M059J (cell line): ENCODE results near the gene CACNA1F. TPM values are rescaled to one million over a fixed set of nuclear protein-coding genes. Genes with fewer than 3 reads are reported as not detected.
"Not testable (repeated sequence)": the region's sequence is repeated elsewhere in the genome, so short reads cannot be mapped to it uniquely, and the experiment has no call there.

Experiments
- DNase-seq: peaks from one replicate; pipeline ENCODE4 v3.0.0-alpha.2; 2012; ENCODE audit warnings: low read depth
- total RNA-seq: library from RNA; depleted of rRNA; stranded (reverse); fragments of >200 nt; shearing (Covaris generic); gene quantifications from 2 replicates; pipeline ENCODE4 v1.2.3, GENCODE V29; 2014

The CACNA1F gene
- total RNA-seq, 1 experiment from 2014 or later, result not detected

DNA sequence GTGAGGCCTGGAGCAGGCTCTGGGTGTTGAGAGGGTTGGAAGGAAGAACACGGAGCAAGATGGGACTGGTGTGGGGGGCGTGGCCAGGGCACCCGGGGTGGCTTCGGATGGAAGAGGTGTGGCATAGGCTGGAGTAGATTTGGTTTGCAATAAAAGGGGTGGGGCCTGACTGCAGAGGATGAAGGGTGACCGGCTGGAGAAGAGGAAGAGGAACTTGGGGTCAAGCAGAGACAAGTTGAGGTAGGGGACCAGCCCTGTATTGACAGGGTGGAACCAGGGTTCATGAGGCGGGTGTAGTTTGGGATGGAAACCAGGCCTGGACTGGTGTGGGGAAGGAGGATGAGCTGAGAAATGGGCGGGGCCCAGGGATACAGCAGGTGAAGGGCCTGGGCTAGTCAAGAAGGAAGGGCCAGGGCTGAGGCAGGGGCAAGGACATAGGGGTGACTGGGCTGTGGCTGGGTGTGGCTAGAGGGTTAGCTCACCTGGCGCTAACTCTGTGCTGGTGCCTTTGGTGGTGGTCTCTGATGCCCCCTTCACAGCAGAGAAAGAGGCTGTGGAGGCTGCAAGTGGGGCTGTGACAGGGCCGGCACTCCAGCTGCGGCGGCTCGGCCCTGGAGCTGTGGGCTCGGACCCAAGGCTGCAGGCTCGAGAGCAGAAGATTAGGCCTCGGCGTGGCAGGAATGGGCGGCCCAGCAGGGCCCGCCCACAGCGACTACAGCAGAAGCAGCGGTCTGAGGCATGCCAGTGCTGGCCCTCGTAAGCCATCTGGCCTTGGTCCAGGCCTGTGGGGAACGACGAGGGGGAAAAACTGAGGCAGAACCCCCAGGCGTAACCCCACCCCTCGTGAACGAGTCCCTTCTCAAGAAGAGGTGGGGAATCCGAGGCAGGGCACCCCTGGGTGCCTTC is 56.5 kb downstream of the CACNA1F start:
- DNase-seq, result no peak

DNA sequence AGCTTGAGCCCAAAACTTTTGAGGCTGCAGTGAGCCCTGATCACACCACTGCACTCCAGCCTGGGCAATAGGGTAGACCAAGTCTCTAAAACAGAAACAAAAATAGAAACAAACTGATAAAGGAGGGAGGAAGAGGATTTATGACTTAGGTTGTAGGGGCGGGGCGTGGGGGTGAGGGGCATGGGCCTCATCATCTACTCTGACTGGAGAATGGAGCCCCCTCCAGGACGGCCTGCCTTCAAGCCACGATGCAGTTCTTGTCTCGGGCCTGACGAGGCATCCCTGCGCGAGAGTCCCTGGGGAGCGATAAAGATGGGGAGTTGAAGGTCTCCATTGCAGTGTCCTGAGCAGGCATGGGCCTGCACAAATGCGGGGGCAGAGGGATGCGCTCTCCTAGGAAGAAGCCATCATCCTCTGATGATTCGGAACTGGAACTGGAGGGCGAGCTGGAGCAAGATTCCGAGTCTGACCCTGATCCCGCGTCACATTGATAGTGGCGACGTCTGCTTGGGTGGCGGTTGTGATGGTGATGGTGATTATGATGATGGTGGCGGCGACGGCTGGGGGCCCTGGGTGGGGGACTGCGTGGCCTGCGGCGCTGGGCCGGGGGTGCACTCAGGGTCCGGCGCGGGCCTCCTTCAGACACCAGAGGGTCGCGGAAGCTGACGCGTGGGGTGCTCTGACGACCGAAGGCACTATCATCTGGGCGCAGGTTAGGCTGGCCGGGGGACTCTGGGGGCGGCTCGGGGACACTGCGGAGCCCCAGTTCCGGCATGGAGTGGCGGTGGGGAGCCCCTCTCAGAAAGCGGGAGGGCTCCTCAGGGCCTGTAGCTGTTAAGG is 57.5 kb downstream of the CACNA1F start:
- no peak for DNase-seq

DNA sequence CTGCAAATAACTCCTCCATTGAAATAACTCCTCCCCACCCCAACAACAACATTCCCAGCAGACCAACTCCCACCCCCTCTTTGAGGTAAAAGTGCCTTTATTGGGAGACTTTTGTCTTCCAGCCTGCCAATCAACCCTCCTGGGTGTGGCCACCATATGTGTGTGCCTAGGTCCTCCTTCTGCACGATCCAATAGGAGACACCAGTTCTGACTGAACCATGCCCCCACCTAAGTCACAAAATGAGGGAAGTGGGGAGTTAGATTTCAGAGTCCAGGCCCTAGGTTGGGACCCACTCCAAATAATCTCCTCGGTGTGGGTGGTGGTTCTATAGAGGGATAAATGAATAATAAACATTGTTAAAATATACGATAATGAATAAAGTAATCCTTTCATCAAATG is 58.4 kb downstream of the CACNA1F start:
- no peak for DNase-seq

DNA sequence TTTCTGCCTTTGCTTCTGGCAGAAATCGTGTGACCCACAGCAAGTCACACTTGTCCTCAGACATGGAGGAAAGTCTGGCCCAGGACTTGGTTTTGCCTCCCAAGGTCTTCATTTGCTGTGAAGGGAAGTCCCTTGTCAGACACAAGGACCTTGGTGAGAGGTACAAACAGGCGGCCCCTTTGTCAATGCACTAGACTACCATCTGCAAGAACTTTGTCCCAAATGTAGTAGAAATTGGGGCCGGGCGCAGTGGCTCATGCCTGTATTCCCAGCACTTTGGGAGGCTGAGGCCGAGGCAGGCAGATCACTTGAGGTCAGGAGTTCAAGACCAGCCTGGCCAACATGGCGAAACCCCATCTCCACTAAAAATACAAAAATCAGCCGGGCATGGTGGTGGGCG is 59.6 kb downstream of the CACNA1F start:
- not testable (repeated sequence) for DNase-seq

DNA sequence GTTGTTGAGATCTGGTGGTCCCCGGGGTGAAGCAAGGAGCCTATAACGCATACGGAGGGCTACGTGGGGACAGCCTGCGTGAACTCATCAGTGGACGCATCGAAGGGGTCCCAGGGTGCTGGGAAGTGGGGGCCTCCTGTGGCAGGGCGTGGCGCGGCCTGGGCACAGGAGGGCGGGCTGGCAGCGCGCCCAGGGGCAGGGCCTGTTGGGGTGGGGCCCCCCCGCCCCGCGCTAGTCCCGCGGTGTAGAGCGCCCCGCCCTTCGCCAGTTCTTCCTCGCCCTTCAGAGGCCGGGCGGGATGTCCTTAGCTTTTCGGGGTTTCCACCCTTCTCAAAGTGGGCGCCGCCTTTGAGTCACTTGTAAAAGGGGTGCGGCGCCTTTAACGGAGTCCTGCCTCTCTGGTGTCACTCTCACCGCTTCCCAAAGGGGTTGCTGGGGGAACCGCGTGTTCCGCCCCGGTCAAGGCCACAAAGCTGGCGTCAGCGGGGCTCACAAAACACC is 60.8 kb downstream of the CACNA1F start:
- DNase-seq, result peak; percentile 83

DNA sequence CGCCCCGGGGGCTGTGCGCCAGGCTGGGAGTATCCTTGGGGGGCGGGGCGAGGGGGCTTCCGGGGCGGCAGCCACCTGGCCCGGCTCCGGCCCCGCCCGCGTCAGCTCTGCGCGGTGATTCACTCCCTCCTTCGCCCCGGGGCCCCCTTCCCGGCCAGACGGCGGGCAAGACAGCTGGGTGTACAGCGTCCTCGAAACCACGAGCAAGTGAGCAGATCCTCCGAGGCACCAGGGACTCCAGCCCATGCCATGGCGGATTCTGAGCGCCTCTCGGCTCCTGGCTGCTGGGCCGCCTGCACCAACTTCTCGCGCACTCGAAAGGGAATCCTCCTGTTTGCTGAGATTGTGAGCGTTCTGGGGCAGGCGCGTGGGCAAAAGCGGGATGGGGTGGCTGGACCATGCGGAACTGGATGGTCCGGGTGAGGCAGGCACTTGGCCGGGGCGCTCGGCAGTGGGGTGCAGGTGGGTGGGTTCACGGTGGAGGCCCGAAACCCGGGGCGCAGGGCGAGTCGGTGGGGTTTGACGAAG is 61.3 kb downstream of the CACNA1F start, which contains the start of gene PLP2:
PLP2 (plus strand) TSS at position 147 of the 528 bp plus-strand sequence; CDS start at position 250, 103 bp downstream.
- DNase-seq, result peak; percentile 80

DNA sequence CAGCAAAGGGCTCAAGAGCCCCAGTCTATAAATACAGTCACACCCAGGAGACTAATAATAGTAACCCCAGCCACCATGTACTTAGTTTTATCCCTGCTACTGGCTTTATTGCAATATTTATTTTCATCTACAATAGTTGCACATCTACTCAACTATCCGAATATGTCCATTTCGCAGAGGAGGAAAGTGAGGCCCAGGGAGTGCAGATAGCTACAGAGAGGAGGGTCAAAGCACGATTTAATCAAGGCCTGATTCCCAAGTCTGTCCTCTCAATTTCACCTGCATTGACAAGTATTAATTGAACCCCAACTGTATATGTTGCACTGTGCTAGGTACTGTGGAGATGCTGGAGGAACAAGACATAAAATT is 65.4 kb downstream of the CACNA1F start:
- DNase-seq, result no peak

DNA sequence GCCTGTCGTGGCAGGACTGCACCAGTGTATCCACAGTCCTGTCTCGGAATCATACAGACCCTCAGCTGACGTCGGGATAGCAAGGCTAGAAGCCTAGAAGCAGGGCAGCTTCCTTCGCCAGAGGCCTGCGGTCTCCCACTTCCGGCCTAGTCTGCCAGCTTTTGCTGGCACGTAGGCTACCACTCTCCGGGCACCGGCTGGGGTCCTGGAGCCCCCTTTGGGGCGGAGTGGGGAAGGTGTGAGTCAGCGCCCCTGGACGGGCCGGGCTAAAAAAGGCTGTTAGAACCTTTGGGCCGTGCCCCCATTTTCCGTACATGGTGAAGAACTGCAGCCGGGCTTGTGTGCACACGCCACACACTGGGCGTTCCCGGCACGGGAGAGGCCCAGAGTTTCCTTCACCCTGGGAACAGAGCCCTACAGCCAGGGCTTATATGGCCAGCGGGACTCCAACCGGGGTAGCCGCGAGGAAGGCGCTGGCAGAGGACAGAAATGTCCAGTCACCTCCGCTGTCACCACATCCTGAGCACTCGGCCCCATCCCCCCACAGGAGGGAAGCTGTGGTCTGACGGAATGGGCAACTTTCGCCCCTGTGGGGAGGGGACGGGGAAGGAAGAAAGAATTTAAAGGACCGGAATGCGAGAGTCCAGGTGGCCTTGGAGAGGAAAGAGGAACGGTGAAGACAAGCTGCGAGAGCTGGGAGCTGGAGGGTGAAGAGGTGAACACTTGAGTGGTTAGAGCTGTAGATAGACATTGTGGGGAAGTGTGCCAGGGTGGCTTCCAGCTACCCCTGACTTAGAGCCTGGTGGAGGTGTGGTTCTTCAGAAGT is 66.0 kb downstream of the CACNA1F start:
- peak; percentile 96 for DNase-seq

DNA sequence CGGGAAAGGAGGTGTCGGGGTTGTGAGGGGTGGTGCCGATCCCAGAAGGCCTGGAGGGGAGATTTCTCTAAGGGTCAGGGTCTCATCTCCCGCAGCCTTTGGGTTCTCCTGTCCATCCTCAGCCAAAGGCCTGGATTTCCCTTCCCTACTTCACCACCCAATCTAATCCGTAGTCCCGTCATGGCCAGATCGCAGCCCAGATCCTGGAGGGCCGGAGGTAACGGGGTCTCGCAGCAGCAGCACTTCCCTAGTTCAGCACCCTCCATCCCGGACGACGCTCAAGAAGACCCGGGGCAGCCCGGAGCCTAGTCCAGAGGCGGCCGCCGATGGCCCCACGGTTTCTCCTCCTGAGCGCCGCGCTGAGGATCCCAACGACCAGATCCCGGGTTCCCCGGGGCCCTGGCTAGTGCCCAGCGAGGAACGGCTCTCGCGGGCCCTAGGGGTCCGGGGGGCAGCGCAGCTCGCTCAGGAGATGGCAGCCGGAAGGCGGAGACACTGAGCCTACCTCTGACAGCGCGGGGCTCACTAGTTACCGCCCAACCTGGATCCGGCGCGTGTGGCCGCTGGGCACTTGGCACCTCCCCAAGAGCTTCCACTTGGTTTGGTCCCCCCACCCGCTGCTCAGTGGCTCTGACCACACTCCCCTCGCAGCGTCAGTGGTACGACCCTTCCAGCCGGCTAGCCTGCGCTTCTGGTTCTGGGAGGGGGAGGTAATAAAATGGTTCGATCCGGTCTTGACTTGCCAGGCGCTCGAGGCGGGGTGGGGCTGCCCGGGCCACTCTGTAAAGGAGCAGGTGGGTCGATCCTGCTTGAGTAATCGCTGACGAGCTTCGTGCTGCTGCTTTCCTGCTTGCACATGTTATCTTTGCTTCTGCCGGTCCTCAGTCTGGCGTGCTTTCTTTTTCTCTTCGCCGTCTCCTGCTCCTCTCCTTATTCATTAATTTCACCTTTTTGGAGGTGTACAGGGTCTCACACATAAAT is 66.9 kb downstream of the CACNA1F start:
- DNase-seq, result peak; percentile 78

DNA sequence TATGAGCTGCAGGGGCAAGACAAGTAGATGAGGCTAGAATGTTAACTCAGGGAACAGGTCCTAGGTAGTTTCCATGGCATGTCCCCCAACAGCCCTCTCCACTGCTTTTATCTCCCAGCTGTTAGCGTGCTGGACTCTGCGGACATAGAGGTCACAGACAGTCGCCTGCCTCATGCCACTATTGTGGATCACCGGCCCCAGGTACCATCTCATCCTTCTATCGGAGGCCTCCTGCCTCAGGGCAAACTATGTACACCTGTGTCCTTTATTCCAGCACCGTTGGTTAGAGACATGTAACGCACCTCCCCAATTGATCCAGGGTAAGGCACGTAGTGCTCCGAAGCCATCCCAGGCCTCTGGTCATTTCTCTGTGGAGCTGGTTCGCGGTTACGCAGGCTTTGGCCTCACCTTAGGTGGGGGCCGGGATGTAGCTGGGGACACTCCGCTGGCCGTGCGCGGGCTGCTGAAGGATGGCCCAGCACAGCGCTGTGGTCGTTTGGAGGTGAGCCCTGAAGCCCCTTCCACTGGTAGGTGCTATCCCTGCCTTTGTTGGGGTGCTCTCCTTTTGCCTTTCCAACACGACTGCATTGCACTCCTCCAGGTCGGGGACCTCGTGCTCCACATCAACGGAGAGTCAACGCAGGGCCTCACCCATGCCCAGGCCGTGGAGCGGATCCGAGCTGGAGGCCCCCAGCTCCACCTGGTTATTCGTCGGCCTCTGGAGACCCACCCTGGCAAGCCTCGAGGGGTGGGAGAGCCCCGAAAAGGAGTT is 68.4 kb downstream of the CACNA1F start:
- DNase-seq, result no peak

DNA sequence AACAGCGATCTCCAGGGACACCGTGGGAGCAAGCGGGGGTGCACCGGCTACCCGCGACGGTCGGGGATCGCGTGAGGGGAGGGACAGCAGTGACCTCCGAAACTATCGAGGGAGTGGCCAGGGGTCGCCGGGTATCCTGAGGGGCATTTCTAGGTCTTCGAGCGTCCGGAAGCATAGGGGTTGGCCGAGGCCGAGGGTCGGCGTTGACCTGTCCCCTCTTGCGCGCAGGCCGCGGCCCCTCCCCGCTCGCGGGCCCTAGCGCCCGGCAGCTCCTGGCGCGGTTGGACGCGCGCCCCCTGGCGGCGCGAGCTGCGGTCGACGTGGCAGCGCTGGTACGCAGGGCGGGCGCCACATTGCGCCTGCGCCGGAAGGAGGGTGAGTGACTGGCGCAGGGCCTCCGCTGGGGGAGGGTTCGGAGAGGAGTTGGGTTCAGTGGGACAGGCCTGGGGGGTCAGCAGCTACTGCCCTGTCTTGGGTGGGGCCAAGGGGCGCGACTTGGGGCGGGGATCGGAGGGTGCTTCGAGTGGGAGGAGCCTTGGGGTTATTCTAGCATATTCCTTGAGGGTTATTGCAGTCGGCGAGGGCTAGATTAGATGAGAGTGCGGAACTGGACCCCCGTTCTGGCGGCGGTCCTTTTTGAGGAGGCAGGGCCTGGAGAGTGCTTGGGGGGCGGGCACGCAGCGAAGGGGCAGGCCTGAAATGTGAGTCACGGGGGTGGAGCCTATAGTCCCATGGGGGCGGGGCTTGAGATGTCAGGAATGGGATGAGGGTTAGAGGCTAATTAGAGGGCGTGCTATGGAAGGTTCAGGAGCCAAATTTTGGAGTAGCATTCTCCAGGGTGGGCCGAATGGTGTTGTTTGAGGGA is 69.4 kb downstream of the CACNA1F start:
- peak; percentile 80 for DNase-seq

DNA sequence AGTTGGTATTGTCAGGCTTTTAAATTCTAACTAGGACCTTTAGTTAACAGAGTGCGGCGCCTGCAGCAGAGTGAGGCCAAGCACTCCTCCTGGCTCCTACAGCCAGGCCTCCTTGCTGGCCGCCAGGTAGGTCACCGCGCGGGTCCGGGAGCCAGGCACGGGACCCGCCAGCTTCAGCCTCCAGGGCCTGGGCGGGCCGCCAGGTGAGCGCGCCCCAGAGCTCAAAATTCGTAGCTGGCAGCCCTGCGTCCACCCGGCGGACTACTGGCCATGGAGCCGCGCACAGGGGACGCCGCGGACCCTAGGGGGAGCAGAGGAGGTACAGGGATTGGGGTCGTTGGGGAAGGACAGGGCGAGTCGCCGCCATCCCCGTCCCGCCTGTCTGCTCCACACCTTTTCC is 70.5 kb downstream of the CACNA1F start, which contains the start of gene MAGIX:
MAGIX (plus strand) TSS at position 139 of the 400 bp plus-strand sequence; CDS start at position 271, 132 bp downstream.
- DNase-seq, result no peak

DNA sequence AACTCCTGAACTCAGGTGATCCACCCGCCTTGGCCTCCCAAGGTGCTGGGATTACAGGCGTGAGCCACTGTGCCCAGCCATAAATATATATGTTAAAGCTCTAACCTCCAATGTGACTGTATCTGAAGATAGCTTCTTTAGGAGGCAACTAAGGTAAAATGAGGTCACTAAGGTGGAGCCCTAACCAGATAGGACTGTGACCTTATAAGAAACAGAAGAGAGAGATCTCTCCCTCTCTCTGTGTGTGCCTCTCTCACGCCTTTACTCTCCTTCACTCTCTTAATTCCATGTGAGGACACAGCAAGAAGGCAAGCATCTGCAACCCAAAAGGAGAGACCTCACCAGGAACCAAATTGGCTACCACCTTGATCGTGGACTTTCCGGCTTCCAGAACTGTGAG is 71.5 kb downstream of the CACNA1F start:
- no peak for DNase-seq

DNA sequence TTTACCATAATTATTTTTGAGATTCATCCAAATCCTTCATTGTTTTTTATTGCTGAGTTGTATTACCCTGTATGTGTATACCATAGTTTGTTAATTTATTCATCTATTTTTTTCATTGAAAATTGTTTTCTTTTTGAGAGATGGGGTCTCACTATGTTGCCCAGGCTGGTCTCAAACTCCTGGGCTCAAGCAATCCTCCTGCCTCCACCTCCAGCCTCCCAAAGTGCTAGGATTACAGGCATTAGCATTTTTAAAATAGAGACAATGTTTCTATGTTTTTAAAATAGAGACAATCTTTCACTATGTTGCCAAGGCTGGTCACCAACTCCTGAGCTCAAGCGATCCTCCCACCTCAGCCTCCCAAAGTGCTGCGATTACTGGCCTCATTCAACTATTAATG is 72.2 kb downstream of the CACNA1F start:
- DNase-seq, result no peak

DNA sequence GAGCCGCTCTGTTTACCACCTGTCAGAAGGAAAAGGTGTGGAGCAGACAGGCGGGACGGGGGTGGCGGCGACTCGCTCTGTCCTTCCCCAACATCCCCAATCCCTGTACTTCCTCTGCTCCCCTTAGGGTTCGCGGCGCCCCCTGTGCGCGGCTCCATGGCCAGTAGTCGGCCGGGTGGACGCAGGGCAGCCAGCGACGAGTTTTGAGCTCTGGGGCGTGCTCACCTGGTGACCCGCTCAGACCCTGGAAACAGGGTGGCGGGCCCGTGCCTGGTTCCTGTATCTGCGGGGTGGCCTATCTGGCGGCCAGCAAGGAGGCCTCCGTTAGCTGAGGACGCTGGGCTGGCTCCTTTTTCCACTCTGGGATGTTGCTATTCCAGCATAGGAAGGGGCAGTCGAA is 75.9 kb downstream of the CACNA1F start:
- DNase-seq, result no peak

DNA sequence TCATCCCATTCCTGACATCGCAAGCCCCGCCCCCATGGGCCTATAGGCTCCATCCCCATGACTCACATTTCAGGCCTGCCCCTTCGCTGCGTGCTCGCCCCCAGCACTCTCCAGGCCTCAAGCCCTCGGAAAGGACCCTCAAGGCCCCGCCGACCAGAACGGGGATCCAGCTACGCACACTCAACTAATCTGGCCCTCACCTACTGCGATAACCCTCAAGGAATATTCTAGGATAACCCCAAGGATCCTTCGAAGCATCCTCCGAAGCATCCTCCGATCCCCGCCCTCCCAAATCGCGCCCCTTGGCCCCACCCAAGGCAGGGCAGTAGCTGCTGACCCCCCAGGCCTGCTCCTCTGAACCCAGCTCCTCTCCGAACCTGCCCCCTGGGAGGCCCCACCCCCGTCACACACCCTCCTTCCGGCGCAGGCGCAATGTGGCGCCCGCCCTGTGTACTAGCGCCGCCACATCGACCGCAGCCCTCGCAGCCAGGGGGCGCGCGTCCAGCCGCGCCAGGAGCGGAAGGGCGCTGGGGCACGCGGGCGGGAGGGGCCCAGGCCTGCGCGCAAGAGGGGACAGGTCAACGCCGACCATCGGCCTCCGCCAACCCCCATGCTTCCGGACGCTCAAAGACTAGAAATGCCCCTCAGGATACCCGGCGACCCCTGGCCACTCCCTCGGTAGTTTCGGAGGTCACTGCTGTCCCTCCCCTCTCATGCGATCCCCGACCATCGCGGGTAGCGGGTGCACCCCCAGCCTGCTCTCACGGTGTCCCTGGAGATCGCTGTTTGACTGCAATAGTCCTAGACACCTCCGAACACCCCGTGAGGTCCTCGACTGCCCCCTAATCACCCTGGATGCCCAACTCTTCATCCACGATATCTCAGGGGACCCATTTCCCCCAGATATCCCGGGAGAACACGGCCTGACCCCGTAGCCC is 77.0 kb downstream of the CACNA1F start:
- peak; percentile 87 for DNase-seq
